Activated CD4-positive, CD25-positive, alpha-beta regulatory T cell treated with anti-CD3 and anti-CD28 coated beads, Interleukin-2, amount 50 U/mL, for 16 hours (primary cell): ENCODE measurements around the gene EEFSEC.
A peak's percentile ranks its signal among the peaks of the same experiment; 100 is the strongest.

ENCODE experiments used
- DNase-seq: peaks from one replicate; pipeline ENCODE4 v3.0.0-alpha.2; 2020; ENCODE audit warnings: low read depth, low spot score

EEFSEC gene

DNA sequence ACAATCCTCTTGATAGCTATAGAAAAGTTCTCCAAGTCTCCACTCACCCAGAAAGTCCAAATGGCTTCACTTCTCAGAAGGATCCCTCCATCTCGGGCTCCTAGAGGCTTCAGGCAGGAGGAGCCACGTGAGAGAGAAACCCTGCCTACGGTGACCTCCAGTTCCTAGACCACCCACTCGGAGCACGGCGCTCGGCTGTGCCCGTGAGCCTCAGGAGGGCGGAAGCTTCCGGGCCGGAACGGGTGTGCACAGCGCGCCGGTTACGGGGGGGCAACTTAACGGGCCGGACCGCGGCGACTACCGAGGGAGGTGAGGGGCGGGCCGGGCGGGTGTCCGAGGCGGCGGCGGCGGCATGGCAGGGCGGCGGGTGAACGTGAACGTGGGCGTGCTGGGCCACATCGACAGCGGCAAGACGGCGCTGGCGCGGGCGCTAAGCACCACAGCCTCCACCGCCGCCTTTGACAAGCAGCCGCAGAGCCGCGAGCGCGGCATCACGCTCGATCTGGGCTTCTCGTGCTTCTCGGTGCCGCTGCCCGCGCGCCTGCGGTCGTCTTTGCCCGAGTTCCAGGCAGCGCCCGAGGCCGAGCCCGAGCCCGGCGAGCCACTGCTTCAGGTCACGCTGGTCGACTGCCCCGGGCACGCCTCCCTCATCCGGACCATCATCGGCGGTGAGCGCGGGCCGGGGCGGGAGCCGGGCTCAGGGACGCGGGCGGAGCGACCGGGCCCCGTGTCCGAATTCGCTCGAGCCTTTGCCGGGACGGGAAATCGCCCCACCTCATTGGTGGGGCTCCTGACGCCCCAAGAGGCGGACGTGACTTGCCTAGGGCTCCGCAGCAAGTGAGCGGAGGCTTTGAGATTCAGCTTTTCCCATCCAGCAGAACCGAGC is at the start of gene EEFSEC:
Gene EEFSEC, plus strand, starts transcription at position 326 of the 886 bp plus-strand sequence. Its CDS starts 27 bp downstream, at position 353.
- DNase-seq: peak; percentile 71

- no peak for DNase-seq
These were observed 45.4 kb upstream of the EEFSEC start for GRCh38 chr3:128107834-128108233.

- no peak for DNase-seq
These were observed 42.1 kb upstream of the EEFSEC start for GRCh38 chr3:128111147-128111546.

DNA sequence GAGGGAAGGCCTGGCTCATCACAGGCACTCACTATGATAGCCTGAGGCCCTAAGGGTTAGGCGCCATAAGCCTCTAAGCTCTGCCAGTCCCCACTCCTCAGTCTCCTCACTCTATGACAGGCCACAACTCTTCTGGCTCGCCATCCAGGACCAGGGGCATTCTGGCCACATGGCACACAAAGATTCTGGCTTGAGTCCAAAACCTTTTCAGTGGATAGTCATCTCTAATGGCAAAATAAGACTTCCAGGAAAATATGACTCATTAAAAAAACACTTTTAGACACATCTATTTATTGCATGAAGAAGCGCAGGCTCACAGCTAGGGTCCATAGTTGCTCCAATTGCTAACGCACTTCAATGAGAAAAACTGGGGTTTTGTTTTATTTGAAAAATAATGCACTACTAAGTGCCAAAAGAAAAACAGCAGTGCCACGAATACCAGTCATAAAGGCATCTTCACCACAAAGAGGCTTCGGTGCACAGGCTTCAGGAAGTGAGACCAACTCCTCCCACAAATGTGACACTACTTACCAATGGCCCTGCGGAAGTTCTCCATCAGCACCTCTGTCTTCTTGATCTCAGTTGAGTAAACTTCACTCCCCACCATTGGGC is 40.8 kb upstream of the EEFSEC start:
- peak; percentile 26 for DNase-seq

DNA sequence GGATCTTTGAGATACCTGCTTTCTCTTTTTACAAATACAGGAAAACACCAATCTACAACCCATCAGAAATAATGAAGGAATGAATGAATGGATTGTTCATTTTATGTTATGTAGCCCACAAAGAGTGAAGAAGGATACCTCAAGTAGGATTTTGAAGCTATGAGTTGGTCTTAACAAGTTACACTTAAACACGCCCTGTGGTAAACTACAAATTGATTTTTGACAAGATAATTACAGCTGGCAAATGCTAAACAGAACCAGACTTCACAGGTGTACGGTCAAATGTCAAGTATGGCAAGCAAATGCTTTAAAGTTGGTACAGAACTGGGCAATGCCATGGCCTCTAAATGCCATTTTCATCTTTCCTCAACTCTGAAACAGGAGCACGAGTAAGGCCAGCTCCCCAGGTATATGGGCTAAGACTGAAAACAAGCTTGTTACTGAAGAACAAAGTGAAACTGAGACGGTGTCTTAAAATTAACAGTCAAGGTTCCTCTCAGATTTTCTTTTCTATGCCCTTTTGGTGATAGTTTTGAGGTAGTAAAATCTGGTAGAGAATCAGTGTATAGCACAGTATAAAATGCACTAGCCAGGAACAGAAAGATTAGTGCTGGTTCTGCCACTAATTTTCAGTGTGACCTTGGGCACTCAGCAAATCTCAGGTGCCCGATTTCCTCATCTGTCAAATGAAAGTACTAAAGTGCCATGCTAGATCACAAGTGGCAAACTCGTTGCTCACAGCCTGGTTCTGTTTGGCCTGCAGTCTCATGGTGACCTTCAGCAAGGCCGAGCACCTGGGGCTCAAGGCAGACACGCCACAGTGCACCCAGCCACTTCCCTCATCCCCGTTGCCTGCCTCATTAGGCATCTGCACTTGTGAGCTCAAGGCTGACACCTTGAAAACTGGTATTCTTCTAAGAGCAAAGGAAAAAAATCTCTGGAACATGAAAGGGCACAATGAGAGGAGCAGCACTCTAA is 39.2 kb upstream of the EEFSEC start:
- no peak for DNase-seq

GRCh38 chr3:128122013-128122412 is 31.3 kb upstream of the EEFSEC start:
- no peak for DNase-seq

DNA sequence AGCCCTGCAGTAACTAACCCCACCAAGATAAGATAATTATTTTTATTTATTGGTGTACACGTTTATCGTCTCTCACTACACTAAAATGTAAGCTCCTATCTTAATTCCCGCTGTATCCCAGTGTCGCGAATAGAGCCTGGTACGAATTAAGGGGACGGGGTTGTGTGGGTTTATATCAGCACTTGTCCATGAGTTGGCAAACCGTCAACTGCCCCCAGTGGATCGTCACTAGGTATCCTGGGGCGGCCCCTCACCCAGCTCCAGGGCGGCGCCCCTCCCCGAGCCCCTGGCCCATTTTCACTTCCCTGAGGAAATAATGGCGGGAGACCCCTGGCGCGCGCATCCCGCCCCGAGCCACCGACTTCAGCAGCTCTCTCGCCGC is 30.1 kb upstream of the EEFSEC start:
- no peak for DNase-seq

DNA sequence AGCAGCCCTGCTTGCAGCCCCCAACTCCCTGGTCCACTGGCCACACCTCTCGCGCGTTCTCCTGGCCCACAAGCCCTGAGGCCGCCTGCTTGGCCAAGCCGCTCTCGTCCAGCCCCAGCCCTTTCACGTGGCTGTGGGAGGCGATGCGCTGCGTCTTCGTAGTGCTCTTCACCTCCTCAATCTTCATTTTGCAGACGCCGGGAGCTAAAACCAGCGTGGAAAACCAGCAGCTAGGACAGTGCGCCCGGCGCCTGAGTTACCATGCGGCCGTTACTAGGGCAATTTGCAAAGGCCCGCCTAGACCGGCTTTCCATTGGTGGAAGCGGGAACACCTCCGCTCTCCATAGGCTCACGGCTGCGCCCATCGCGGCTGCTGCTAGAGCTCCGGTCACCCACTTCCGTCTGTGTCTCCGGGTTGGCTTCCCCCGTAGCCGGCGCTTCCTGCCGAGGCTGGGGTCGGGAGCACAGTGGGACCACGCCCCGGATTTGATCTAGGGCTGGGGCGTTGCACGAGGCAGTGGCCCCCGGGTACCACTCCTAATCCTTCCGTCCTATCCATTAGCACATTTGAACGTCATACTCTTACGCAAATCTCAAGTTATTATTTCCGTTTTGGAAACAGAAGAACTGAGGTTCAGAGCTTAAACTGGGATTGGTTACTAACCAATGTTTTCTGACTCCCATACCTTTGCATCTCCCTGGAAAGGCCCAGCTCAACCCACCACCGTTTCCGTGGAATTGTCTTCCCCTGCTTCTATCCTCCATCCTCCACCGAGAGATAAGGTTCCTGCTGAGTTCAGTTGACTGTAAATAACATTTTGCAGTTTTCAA is 29.5 kb upstream of the EEFSEC start, which contains the start of gene RUVBL1:
Gene RUVBL1, minus strand, starts transcription at position 275 of the 831 bp plus-strand sequence. Its CDS starts 88 bp downstream, at position 187.
- peak; percentile 94 for DNase-seq

DNA sequence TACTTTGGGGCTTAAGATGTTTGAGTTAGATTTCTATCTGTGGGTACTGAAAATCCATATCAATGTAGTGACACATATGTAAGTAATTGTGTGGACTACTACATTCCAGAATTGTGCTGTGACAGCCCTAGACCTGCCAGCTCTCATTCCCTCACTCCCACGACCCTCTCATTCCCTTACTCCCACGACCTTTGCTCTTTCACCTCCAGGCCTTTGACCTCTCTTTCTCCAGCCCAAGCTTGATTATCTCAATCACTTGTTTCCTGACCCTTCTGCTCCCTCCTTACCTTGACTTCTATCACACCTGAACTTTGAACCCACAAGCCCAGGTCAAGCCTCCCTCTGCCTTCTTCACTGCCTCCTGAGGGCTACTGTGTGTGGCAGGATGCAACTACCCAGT is 26.0 kb upstream of the EEFSEC start:
- no peak for DNase-seq

DNA sequence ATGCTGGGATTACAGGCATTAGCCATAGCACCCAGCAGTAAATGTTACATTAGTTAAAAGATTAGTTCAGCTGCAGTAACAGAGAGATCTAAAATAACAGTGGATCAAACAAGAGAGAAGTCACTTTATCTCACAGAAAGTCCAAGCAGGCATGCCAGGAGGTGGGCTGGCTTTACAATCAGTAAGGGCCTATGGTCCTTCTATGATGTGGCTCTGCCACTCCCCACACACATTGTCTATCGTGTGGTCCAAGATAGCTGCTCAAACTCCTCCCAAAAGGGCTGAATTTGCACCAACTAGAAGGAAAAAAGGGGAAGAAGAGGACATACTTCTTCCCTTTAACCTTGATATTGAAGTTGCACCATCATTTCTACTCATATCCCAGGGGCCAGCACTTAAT is 25.0 kb upstream of the EEFSEC start:
- no peak for DNase-seq

DNA sequence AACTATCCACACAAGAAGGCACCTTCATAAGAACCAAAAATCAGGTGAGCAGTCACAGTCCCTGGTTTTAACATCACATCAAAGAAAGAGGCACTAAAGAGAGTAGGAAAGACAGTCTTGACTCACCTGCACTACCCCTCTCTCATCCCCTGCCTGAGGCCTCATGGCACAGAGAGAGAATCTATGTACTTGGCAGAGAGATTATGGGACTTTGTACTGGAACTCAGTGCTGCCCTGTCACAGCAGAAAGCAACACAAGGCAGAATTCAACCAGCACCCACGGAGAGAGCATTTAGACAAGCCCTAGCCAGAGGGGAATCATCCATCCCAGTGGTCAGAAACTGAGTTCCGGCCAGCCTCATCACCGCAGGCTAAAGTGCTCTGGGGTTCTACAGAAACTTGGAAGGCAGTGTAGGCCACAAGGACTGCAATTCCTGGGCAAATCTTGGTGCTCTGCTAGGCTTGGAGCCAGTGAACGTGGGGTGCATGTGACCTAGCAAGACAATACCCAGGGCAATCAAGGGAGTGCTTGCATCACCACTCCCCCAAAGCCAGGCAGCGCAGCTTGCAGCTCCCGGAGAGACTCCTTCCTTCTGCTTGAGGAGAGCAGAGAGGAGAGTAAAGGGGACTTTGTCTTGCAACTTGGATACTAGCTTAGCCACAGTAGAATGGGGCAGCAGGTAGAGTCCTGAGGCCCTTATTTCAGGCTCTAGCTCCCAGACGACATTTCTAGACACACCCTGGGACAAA is 21.2 kb upstream of the EEFSEC start:
- no peak for DNase-seq

- DNase-seq: no peak
These were observed 19.9 kb upstream of the EEFSEC start for GRCh38 chr3:128133273-128133883.

GRCh38 chr3:128143496-128143895 is 9.8 kb upstream of the EEFSEC start:
- no peak for DNase-seq

DNA sequence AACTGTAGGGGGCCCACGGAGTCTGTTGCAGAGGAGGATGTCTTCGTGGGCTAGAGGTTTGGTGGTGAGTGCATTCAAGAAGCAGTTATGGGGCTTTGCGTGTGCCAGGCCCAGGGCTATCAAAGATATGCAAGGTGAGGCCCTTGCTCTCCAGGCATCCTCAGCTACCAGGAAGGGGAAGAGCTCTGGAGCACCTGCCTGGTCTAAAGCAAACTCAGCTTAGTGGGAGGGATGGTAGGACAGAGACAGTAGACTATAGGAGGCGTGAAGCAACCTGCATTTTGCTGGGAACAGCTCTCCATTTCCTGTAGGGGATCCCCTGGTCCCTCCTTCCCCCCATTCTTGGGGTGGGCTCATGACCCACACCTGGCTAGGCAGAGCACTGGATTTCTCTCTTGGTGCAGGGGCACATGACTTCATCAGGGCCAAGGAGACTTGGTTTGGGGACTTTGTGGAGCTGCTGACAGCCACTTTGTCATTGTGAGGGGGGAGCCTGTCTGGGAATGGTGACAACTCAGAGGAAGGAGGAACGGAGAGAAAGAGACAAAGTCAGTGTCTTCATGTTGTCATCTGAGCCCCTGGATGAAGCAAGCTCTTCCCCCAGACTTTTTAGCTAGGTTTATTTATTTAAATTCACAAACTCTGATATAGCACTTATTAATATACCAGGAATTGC is 8.6 kb upstream of the EEFSEC start:
- DNase-seq: no peak

DNA sequence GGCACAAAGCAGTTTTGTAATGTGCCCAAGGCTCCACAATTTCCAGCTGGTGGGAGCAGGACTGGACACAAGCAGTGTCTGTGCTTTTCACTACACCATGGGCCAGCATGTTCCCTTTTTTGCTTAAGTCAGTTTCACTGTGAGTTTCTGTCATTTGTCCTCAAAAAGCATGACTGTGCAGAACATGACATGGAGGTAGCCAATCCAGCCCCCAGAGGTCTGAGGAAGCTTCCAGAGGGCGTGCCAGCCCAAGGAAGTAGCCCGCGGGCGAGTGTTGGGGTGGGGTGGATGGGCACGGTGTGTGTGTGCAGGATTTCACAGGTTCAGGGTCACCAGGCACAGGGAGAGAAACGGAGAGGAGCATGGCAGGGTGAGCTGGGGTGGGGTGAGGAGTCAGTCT is 8.0 kb upstream of the EEFSEC start:
- no peak for DNase-seq

DNA sequence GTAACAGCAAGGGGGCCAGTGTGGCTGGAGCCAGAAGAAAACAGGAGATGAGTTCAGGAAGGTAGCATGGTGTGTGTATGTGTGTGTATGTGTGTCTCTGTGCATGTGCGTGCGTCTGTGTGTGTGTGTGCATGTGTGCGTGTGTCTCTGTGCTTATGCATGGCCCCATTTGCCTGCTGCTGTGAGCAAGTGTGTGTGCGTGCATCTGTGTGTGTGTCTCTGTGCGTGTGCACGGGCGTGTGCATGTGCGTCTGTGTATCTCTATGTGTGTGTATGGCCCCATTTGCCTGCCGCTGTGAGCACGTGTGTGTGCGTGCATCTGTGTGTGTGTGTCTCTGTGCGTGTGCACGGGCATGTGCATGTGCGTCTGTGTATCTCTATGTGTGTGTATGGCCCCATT is 7.1 kb upstream of the EEFSEC start:
- no peak for DNase-seq

GRCh38 chr3:128149650-128150049 is 3.6 kb upstream of the EEFSEC start:
- DNase-seq: no peak

GRCh38 chr3:128151758-128152274 is 1.5 kb upstream of the EEFSEC start:
- DNase-seq: no peak
